Right atrium auricular region (tissue), 2 donors: ENCODE data around the gene DTL. TPM values are rescaled to one million over a fixed set of nuclear protein-coding genes. Genes with fewer than 3 reads are reported as not detected.

Source experiments
- DNase-seq: peaks from one replicate; pipeline ENCODE4 v3.0.0-alpha.2; 2019; ENCODE audit warnings: low spot score
- H3K27ac ChIP-seq, 2 donors: fragments of 200-600 bp; sonication (generic); 1 replicate in 1 of 2; 2 replicates in 1 of 2; pipeline ENCODE4 v1.5.1; 2016 to 2019
- H3K27me3 ChIP-seq, 2 donors: fragments of 200-600 bp; sonication (generic); one replicate each; pipeline versions ENCODE4 v1.5.1 to v1.6.0; 2017 to 2019
- H3K36me3 ChIP-seq: fragments of 200-600 bp; sonication (generic); one replicate; pipeline ENCODE4 v1.5.1; 2016
- H3K4me1 ChIP-seq, 2 donors: fragments of 200-600 bp; sonication (generic); one replicate each; pipeline versions ENCODE4 v1.5.1 to v1.6.0; 2017 to 2019
- H3K4me3 ChIP-seq, 2 donors: fragments of 200-600 bp; sonication (generic); 1 replicate in 1 of 2; 2 replicates in 1 of 2; pipeline ENCODE4 v1.5.1; 2017 to 2019; ENCODE audit warnings: mild to moderate bottlenecking in 1 of 2, moderate library complexity in 1 of 2
- H3K9me3 ChIP-seq, 2 donors: fragments of 200-600 bp; sonication (generic); one replicate each; pipeline ENCODE4 v1.5.1; 2019
- CTCF ChIP-seq, 2 donors: fragments of 200-600 bp; sonication (generic); IDR thresholded peaks; one replicate each; pipeline ENCODE4 v1.5.1; 2019; ENCODE audit warnings: antibody characterized with exemption in 2 of 2
- total RNA-seq, 2 donors: library from RNA; depleted of rRNA; stranded (reverse); fragments of >200 nt; gene quantifications; one replicate each; pipeline ENCODE4 v1.1.0, GENCODE V29; 2016

DTL gene
- total RNA-seq, 2 donors from 2014 or later: 0.08 TPM; not detected in 1

DNA sequence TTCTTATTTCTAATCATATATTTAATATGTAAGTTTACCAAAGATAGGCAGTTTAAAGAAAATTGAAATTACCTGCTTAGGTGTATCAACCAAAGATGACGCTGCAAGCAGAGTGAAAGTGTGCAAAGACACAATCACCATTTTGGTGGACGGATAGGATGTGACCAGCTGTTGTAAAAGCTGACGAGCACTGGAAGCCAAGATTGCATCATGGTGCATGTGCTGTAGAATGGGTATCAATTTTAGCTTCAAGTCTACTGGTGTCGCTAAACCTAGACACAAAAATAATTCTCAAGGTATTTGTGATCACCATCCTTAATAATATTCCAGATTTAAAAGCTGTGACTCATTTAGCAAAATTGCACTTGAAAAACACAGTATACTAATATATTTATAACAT is 28.4 kb upstream of the DTL start:
- no peaks in the 10 kb centered on the region for H3K9me3 ChIP-seq
- H3K27ac ChIP-seq: no peak overlapping the region
- TF ChIP-seq CTCF (IDR thresholded peaks at IDR 0.05): no peak
- no peaks in the 10 kb centered on the region for H3K4me1 ChIP-seq
- DNase-seq: no peak
- no peak overlapping the region for H3K4me3 ChIP-seq
- H3K36me3 ChIP-seq: peaks cover 15% of the 10 kb centered on the region
- H3K27me3 ChIP-seq: no peaks in the 10 kb centered on the region

DNA sequence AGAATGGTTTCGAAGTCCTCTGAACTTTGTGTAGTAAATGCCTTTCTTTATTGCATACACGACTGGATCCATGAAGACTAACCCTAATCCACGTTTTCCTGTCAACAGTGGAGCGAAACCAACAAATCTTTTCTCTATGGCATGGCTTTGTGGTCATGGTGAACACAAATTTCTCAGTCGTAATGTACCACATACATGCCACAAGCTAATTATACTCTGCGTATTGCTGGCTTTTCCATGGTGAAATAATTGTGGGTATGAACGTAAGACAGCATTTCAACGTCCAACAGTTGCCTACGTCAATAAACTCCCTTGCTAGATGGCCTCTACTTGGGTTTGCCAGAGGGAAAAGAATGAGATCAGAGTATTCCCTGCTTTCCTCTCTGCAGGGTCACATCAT is 27.7 kb upstream of the DTL start:
- Histone ChIP-seq H3K27me3 (no peaks in the 10 kb centered on the region), H3K9me3 (no peaks in the 10 kb centered on the region), H3K4me3 (no peak overlapping the region), H3K4me1 (no peaks in the 10 kb centered on the region), H3K36me3 (peaks cover 15% of the 10 kb centered on the region), H3K27ac (no peak overlapping the region)
- DNase-seq: no peak
- no peak for TF ChIP-seq CTCF (IDR thresholded peaks at IDR 0.05)

- H3K4me1 ChIP-seq: no peaks in the 10 kb centered on the region
- DNase-seq: no peak
- no peak overlapping the region for H3K27ac ChIP-seq
- H3K27me3 ChIP-seq: no peaks in the 10 kb centered on the region
- H3K9me3 ChIP-seq: no peaks in the 10 kb centered on the region
- no peak overlapping the region for H3K4me3 ChIP-seq
- TF ChIP-seq CTCF (IDR thresholded peaks at IDR 0.05): no peak
- peaks cover 15% of the 10 kb centered on the region for H3K36me3 ChIP-seq
These were observed 26.0 kb upstream of the DTL start for GRCh38 chr1:212009561-212009960.

DNA sequence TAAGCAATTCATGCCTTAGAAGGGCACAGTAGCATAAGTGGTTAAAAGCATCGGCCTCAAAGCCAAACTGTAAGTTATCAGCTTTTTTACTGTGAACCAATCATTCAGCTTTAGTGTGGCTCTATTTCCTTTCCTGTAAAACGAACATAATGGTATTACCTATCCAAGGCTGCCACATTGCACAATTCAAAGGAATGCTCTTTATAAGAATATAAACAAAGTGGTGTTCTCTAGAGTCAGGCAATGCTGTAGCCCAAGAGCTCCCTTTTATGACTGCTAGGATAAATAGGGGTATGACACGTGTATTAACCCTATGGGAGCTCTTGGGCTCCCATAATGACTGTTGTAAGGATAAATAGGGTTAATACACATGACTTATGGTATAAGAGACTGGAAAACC is 25.5 kb upstream of the DTL start:
- Histone ChIP-seq H3K4me3 (no peak overlapping the region), H3K36me3 (peaks cover 15% of the 10 kb centered on the region), H3K27me3 (no peaks in the 10 kb centered on the region), H3K27ac (no peak overlapping the region), H3K4me1 (no peaks in the 10 kb centered on the region), H3K9me3 (no peaks in the 10 kb centered on the region)
- no peak for DNase-seq
- TF ChIP-seq CTCF (IDR thresholded peaks at IDR 0.05): no peak

GRCh38 chr1:212012034-212012740 is 23.4 kb upstream of the DTL start:
- DNase-seq: peak; percentile 77
- H3K4me3 ChIP-seq: no peak overlapping the region
- no peaks in the 10 kb centered on the region for H3K4me1 ChIP-seq
- no peak overlapping the region for H3K27ac ChIP-seq
- peak; percentile 91 to 94 for TF ChIP-seq CTCF (IDR thresholded peaks at IDR 0.05)
- H3K36me3 ChIP-seq: peaks cover under 1% of the 10 kb centered on the region
- H3K27me3 ChIP-seq: no peaks in the 10 kb centered on the region
- H3K9me3 ChIP-seq: no peaks in the 10 kb centered on the region

DNA sequence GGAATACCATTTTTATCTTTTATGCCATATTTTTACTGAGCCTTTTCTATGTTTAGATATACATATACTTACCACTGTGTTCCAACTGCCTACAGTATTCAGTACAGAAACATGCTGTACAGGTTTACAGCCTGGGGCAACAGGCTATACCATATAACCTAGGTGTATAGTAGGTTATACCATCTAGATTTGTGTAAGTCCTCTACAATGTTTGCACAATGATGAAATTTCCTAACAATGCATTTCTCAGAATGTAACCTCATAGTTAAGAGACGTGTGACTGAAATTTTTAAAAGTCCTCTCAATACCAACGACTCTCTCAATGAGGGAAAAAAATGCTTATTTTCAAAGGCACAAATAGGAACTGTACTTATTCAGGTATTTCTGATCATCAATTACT is 21.9 kb upstream of the DTL start:
- DNase-seq: no peak
- TF ChIP-seq CTCF (IDR thresholded peaks at IDR 0.05): no peak
- no peaks in the 10 kb centered on the region for H3K36me3 ChIP-seq

More for the DNA sequence above, 21.9 kb upstream of the DTL start:
- H3K4me3 ChIP-seq: no peak overlapping the region
- no peaks in the 10 kb centered on the region for H3K4me1 ChIP-seq
- H3K27me3 ChIP-seq: no peaks in the 10 kb centered on the region
- H3K27ac ChIP-seq: no peak overlapping the region
- H3K9me3 ChIP-seq: no peaks in the 10 kb centered on the region
